ENCODE results near the gene P2RX6. TPM values are rescaled to one million over a fixed set of nuclear protein-coding genes. Genes with fewer than 3 reads are reported as not detected.

Gene P2RX6
- total and polyA plus RNA-seq, 9 of the 15 experiments (the other 6 are each of a cell fraction or from before 2014, with no cell fraction given): 0.01 to 3.9 (median 1.5) TPM; not detected in 1

DNA sequence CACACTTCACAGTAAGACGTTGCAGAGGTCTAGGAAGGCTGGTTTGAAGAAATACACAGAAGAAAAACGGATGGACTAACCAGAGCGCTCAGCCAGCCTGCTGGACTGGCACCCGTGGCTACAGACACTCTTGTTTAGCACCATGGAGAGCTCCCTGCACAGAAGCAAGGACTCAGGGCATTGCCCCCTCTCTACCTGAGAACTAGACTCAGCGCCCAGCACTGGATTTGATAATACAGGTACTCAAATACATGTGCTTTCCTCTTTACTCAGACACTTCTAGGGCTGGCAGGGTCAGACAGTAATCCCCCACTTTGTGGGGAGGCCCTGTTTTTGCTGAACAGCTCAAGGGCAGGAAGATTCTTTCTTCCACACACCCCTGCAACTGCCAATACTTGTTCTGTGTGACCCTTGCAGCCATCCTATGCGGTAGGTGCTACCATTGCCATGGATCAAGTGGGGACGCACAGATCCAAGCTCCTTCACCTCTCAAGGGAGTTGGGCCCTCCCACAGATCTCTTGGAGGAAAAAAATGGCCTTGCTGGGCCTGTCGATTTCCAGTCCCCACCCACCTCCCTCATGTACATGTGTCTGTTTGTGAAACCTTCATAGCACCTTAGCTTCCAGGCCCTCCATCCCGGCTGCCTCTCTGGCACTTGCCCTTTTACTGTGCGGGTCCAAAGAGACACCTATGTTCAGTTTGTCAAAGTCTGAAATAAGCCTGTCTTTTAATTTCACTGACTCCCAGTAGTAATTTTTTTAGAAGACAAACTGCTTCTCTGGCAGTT lies 5.1 kb upstream of the P2RX6 start (continued):
- TF ChIP-seq POLR2AphosphoS5 (IDR thresholded peaks at IDR 0.05; ENCODE audit: control insufficient read depth, insufficient read depth, low read depth, low read length) (no peak), TBP (optimal IDR thresholded peaks at IDR 0.05; ENCODE audit: low read depth, low read length) (no peak), RFX7 (CRISPR knock-in tag; IDR thresholded peaks at IDR 0.05) (no peak), KHSRP (IDR thresholded peaks at IDR 0.05) (no peak), HSF4 (CRISPR knock-in tag; IDR thresholded peaks at IDR 0.05; ENCODE audit: borderline replicate concordance) (no peak), ZHX1 (conservative IDR thresholded peaks at IDR 0.05; ENCODE audit: low read length) (no peak)

All from K562 (cell line).